Natural killer cell (primary cell): Measurements from ENCODE around the gene NPHP4. TPM values are rescaled to one million over a fixed set of nuclear protein-coding genes. Genes with fewer than 3 reads are reported as not detected.

ENCODE experiments used
- ATAC-seq, 3 donors: fragments of 150-1000 bp in 2 of 3; fragments of 200-7000 bp in 1 of 3; cut with Tn5 transposase; 1 replicate in 1 of 3; 2 replicates in 2 of 3; pipeline ENCODE4 v1.10.0; 2021; ENCODE audit warnings: mild to moderate bottlenecking in 2 of 3, moderate library complexity in 2 of 3
- DNase-seq, 2 donors: peaks; one replicate each; pipeline versions ENCODE4 v3.0.0 to v3.0.0-alpha.2; 2013 to 2021; ENCODE audit warnings: mixed read lengths in 1 of 2
- H3K27ac ChIP-seq: one replicate; pipeline ENCODE4 v1.5.1; 2013; ENCODE audit warnings: mild to moderate bottlenecking, low read length
- H3K27me3 ChIP-seq: one replicate; pipeline ENCODE4 v1.6.1; 2013; ENCODE audit warnings: low read length; ENCODE audit not compliant: control insufficient read depth, insufficient read depth
- H3K36me3 ChIP-seq: one replicate; pipeline ENCODE4 v1.6.1; 2013; ENCODE audit warnings: low read length; ENCODE audit not compliant: control insufficient read depth, insufficient read depth
- H3K4me1 ChIP-seq: one replicate; pipeline ENCODE4 v1.6.1; 2013; ENCODE audit warnings: low read length; ENCODE audit not compliant: control insufficient read depth, insufficient read depth
- H3K4me3 ChIP-seq: one replicate; pipeline ENCODE4 v1.5.1; 2013; ENCODE audit warnings: low read length
- H3K9me3 ChIP-seq: one replicate; pipeline ENCODE4 v1.6.1; 2013; ENCODE audit warnings: low read length; ENCODE audit not compliant: control insufficient read depth, insufficient read depth
- H3K27ac Mint-ChIP-seq, 2 donors: one replicate each; pipeline ENCODE4 v1.8.0; 2022; ENCODE audit warnings: mild to moderate bottlenecking in 2 of 2, mixed read lengths in 2 of 2, moderate library complexity in 1 of 2
- H3K27me3 Mint-ChIP-seq, 2 donors: one replicate each; pipeline ENCODE4 v1.8.0; 2022; ENCODE audit warnings: low read depth in 2 of 2, mixed read lengths in 2 of 2
- H3K36me3 Mint-ChIP-seq: one replicate; pipeline ENCODE4 v1.8.0; 2022; ENCODE audit warnings: mixed read lengths
- H3K4me1 Mint-ChIP-seq, 2 donors: one replicate each; pipeline ENCODE4 v1.8.0; 2022; ENCODE audit warnings: mixed read lengths in 2 of 2
- H3K4me3 Mint-ChIP-seq: one replicate; pipeline ENCODE4 v1.8.0; 2022; ENCODE audit warnings: mild to moderate bottlenecking, moderate library complexity, mixed read lengths
- H3K9me3 Mint-ChIP-seq, 2 donors: one replicate each; pipeline ENCODE4 v1.8.0; 2022; ENCODE audit warnings: mixed read lengths in 2 of 2
- WGBS: methylation state at CpG from one replicate; pipeline ENCODE4 v1.1.7; 2013; ENCODE audit warnings: missing lambda C conversion rate; ENCODE audit not compliant: insufficient coverage; 5-methylcytosine and 5-hydroxymethylcytosine counted together
- intact Hi-C: fragments of 100-400 bp; cut with micrococcal nuclease; formaldehyde crosslinking; loops from one replicate; pipeline ENCODE4 v1.14.2; 2022
- total RNA-seq, 4 donors: library from RNA; stranded (reverse); fragments of 120-200 nt in 1 of 4; gene quantifications; one replicate each; pipeline versions ENCODE4 v1.2.3 to v1.2.4, GENCODE V29; 2013 to 2022
- TF ChIP-seq, protein P1 (sequence below): fragments of 200-600 bp; IDR thresholded peaks from one replicate; pipeline ENCODE4 v1.8.0; 2022; ENCODE audit warnings: antibody characterized with exemption

Gene NPHP4
- total RNA-seq, 3 donors from 2014 or later (not counting 1 experiment from before 2014, with no cell fraction given), result 6.3 to 14.7 (median 10.1) TPM

DNA sequence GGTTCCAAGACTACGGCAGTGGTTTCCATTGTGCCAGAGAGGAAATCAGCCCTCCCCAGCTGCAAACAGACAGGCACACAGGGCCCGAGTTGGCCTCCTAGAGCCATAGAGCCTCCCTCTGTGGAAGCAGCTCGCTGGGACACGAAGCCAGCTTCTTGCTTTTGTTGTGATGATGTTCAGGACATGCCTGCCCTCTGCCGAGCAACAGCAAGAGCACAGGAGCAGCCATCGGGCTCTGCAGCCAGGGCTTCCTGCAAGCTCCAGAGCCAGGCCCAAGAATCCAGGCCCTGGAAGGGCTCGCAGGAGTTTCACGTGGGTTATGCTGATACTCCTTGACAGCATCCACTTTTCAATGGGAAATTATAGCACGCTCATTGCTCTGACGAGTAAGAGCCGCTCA, 18.5 kb downstream of the NPHP4 start:
- Mint-ChIP-seq H3K4me1 (peaks cover 5 to 15% of the 10 kb centered on the region in 2 donors), H3K27ac (no peak overlapping the region), H3K36me3 (no peaks in the 10 kb centered on the region), H3K9me3 (no peaks in the 10 kb centered on the region), H3K27me3 (no peaks in the 10 kb centered on the region), H3K4me3 (no peak overlapping the region)
- no peaks in the 10 kb centered on the region for H3K27me3 ChIP-seq
- TF ChIP-seq, protein P1, sequence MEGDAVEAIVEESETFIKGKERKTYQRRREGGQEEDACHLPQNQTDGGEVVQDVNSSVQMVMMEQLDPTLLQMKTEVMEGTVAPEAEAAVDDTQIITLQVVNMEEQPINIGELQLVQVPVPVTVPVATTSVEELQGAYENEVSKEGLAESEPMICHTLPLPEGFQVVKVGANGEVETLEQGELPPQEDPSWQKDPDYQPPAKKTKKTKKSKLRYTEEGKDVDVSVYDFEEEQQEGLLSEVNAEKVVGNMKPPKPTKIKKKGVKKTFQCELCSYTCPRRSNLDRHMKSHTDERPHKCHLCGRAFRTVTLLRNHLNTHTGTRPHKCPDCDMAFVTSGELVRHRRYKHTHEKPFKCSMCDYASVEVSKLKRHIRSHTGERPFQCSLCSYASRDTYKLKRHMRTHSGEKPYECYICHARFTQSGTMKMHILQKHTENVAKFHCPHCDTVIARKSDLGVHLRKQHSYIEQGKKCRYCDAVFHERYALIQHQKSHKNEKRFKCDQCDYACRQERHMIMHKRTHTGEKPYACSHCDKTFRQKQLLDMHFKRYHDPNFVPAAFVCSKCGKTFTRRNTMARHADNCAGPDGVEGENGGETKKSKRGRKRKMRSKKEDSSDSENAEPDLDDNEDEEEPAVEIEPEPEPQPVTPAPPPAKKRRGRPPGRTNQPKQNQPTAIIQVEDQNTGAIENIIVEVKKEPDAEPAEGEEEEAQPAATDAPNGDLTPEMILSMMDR, result no peak
- H3K36me3 ChIP-seq, result no peaks in the 10 kb centered on the region
- DNase-seq (no peak), ATAC-seq (no peak)
- H3K9me3 ChIP-seq, result no peaks in the 10 kb centered on the region
- peaks cover 4% of the 10 kb centered on the region for H3K4me1 ChIP-seq
- H3K4me3 ChIP-seq, result no peak overlapping the region
- 84% methylated on average over 11 of the region's 11 CpGs for WGBS
- H3K27ac ChIP-seq, result no peak overlapping the region
- intact Hi-C loops, result loop anchor here (10.0 kb wide), 1 partner anchor 1319 kb away; the partner anchor contains the start of gene AJAP1

DNA sequence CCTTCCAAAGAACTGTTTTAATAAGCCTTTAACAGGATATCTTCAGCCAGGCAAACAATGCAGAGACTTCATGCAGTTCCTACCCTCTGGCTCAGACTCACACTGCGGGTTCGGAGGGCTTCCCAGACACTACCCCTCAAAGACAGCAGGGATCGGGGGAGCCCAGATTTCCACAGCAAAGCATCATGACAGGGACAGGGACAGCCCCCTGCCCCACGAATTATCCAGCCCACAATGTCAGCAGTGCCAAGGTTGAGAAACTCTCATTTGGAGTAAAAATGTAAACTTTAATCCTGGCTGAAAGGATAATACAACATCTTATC, 20.1 kb downstream of the NPHP4 start:
- H3K27me3 ChIP-seq, result no peaks in the 10 kb centered on the region
- TF ChIP-seq, protein P1, result no peak
- Mint-ChIP-seq H3K36me3 (no peaks in the 10 kb centered on the region), H3K27me3 (no peaks in the 10 kb centered on the region), H3K4me1 (peaks cover 5% of the 10 kb centered on the region in 2 donors), H3K9me3 (no peaks in the 10 kb centered on the region), H3K27ac (no peak overlapping the region), H3K4me3 (no peak overlapping the region)
- no peak overlapping the region for H3K27ac ChIP-seq
- H3K9me3 ChIP-seq, result no peaks in the 10 kb centered on the region
- peaks cover 4% of the 10 kb centered on the region for H3K4me1 ChIP-seq
- ATAC-seq (no peak), DNase-seq (no peak)
- WGBS, result 89% methylated on average over 4 of the region's 4 CpGs
- no peak overlapping the region for H3K4me3 ChIP-seq
- H3K36me3 ChIP-seq, result no peaks in the 10 kb centered on the region
- intact Hi-C loops, result loop anchor here (10.0 kb wide), 1 partner anchor 1317 kb away; the partner anchor contains the start of gene AJAP1

DNA sequence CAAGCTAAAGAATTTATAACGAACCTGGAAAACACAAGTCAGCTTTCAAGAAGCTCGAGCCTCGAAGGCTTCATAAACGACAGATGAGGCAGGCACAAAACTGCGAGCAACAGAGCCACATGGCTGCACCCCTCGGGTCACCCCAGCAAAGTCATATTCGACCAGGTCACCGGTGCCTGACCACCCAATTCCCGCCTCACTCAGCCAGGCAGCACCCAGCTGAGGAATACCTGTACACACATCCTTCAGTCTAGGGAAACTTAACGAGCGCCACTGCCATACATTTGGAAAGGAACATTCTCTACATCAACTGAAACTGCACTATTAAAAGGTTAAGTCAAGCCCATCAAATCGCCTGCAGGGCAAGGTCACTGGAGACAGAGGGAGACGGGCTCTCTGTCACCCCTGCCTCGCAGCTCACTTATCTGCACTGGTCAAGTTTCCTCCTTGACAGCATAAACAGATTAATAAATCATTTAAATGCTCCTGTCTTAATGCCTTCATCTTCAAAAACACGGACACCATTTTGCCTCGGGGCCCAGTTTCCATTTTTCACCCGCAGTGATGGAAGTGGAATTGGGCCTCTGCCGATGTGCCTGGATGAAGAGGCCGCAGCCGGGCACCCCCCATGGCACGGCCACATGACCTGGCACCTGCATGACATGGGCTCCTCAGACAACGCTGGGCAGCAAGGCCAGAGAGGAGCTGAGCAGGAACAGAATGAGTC, 20.6 kb downstream of the NPHP4 start:
- Histone ChIP-seq H3K27me3 (no peaks in the 10 kb centered on the region), H3K27ac (no peak overlapping the region), H3K9me3 (no peaks in the 10 kb centered on the region), H3K36me3 (no peaks in the 10 kb centered on the region), H3K4me1 (peaks cover 4% of the 10 kb centered on the region), H3K4me3 (no peak overlapping the region)
- H3K4me1 Mint-ChIP-seq, result peaks cover 0 to 5% of the 10 kb centered on the region in 2 donors
- H3K9me3 Mint-ChIP-seq, result no peaks in the 10 kb centered on the region
- H3K27me3 Mint-ChIP-seq, result no peaks in the 10 kb centered on the region
- TF ChIP-seq, protein P1, result no peak
- no peaks in the 10 kb centered on the region for H3K36me3 Mint-ChIP-seq
- intact Hi-C loops, result loop anchor here (10.0 kb wide), 1 partner anchor 1317 kb away; the partner anchor contains the start of gene AJAP1
- H3K27ac Mint-ChIP-seq, result no peak overlapping the region
- ATAC-seq, result no peak
- WGBS, result 96% methylated on average over 22 of the region's 22 CpGs
- no peak overlapping the region for H3K4me3 Mint-ChIP-seq
- no peak for DNase-seq
